ENCODE measurements around the gene VPS11.
A peak's percentile ranks its signal among the peaks of the same experiment; 100 is the strongest.
"Not testable (repeated sequence)": the region's sequence is repeated elsewhere in the genome, so short reads cannot be mapped to it uniquely, and the experiment has no call there.

VPS11 gene

DNA sequence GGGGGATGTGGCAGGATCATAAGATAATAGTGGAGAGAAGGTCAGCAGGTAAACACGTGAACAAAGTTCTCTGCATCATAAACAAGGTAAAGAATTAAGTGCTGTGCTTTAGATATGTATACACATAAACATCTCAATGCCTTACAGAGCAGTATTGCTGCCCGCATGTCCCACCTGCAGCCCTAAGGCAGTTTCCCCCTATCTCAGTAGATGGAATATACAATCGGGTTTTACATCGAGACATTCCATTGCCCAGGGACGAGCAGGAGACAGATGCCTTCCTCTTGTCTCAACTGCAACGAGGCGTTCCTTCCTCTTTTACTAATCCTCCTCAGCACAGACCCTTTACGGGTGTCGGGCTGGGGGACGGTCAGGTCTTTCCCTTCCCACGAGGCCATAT, 28.1 kb upstream of the VPS11 start:
- not testable (repeated sequence) for DNase-seq

DNA sequence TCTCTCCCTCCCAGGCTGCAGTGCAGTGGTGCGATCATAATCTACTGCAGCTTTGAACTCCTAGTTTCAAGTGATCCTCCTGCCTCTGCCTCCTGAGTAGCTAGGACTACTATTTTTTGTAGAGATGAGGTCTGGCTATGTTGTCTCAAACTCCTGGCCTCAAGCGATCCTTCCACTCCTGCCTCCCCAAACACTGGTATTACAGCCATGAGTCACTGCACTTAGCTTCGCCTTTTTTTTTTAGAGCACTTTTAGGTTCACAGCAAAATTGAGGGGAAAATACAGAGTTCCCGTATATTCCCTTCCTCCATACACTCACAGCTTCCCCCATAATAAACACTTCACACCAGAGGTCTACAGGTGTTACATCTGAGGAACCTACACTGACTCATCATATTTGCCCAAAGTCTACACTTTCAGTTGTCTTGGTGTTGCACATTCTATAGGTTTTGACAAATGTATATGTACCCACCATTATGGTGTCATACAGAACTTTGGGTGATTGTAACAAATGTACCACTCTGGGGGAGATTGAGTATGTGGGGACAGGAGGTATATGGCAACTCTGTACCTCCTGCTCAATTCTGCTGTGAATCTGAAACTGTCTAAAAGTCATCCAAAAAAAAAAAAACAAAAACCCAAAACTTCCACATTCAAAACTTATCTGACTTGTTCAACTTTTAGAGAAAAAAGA, 25.6 kb upstream of the VPS11 start:
- DNase-seq, result peak; percentile 12 to 62

DNA sequence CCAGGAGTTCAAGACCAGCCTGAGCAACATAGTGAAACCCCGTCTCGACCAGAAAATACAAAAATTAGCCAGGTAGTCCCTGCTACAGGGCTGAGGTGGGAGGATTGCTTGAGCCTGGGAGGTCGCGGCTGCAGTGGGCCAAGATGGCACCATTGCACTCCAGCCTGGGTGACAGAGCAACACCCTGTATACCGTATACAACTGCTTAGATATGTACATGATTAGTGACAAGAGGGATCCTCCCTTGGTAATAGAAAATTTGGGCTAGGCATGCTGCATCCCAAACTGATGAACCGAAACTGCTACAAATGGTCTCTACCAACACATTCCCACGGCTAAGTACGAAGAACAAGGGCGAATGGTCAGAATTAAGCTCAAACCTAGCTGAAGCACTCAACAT, 24.7 kb upstream of the VPS11 start:
- no peak for DNase-seq

DNA sequence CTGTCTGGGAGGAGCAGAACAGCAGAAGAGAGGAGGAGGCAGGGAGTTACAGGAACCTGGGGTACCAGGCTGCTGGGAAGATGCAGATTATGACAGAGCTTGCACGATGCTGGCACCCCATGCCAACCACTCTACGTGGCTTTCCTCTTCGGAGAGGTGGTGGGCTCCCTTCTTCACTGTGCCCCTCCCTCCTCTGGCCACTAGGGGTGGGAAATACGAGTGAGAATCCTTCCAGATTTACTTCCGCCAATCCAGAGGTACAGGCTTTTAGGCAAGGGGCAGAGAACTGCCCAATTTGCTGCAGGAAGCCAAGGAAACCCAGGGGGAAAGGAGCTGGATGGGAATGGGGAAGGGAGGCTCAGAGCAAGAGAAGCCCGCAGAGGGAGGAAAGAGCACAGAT, 22.9 kb upstream of the VPS11 start:
- DNase-seq, result no peak

DNA sequence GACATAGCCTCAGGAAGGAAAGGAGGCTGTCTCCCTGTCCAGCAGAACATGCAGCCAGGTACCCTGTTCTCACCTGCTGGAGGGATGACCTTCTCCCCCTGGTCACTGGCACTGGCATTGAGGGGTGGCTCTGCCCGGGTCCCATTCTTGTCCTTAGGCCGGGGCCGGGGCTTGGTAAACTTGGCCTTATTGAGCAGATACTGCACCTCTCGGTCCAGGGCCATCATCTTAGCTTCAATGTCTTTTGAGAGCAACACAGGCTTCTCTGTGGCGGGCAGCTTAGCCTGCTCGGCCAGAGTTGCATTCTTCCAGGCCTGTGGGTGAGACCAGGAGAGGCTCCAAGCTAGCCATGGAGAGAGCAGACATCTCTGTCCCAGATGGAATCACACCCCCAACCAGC, 21.1 kb upstream of the VPS11 start:
- no peak for DNase-seq

DNA sequence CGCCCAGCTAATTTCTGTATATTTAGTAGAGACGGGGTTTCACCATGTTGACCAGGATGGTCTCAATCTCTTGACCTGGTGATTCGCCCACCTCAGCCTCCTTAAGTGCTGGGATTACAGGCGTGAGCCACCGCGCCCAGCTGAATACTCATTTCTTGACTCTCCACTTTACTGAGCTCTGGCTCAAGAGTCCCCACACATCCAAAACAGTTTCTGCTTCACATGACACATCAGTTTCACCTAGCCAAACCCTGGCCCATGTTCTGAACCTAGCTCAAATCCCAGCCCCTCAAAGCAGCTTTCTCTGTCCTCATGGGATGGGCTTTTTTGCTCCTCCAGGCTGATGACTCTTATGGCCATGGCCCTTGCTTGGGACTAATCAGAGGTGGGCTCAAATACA, 20.4 kb upstream of the VPS11 start:
- no peak for DNase-seq

DNA sequence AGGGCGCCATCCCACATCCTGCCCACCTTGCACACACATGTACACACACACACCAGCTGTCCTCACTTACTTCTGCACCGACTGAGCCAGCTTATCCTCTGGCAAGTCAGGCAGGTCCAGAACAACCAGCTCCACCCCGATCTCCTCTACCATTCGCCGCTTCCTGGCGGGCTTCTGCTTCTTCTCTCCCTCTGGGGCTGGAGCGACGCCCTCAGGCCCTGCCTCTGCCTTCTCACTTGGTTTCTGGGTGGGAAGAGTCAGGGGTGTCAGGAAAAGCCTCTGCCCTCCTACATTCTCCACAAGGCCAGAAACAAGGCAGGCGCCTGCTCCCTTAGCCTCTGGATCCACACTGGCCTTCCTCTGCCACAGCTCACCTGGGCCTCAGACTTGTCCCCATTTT, 19.0 kb upstream of the VPS11 start:
- no peak for DNase-seq

DNA sequence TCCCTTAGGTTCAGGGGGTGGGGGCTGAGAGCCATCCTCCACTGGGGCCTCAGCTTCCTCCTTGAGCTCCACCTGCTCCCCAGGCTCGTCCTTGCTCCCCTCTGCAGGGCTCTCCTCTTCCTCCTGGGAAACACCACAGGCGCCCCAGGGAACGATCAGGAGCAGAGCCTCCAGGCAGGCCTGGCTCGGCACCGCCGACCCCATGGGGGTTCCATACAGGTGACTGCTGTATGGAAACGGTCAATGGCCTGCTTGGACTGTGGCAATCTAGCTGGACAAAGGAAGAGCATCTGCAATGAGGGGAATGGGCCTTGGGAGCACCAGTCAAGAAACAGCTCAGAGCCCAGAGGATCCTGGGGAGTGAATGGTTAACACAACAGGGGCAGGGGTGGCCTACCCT, 18.5 kb upstream of the VPS11 start:
- no peak for DNase-seq

DNA sequence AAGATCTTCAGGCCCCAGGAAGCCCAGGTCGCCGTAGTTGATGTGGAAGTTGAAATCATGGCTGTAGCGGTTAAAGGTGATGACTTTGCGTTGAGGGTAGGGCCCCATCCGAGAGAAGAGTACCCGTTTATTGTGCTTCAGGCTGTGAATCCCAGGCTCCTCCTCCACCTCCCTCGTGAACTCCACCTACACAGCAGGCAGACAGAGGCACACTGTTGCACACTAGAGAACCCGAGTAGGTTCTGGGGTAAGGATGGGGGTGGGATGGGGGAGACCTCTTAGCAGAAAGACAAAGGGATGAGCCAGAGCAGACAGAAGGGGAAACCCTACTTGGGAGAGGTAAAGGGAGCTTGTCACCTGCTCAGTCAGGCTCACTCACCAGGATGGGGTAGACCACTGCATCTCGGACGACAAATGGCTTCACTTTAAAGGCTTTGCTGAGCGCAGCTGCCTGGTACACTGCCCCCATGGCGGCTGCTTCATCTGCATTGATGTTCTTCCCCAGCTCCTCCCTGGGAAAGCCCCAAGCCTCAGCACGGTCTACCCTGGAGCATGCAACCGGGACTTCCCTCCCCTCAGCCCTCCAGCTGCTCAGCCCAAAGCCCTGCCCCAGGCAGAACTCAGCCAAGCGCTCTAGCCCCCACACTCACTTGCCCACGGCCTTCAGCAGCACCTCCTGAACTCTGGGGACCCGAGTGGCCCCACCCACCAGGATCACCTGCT, 16.0 kb upstream of the VPS11 start:
- no peak for DNase-seq

DNA sequence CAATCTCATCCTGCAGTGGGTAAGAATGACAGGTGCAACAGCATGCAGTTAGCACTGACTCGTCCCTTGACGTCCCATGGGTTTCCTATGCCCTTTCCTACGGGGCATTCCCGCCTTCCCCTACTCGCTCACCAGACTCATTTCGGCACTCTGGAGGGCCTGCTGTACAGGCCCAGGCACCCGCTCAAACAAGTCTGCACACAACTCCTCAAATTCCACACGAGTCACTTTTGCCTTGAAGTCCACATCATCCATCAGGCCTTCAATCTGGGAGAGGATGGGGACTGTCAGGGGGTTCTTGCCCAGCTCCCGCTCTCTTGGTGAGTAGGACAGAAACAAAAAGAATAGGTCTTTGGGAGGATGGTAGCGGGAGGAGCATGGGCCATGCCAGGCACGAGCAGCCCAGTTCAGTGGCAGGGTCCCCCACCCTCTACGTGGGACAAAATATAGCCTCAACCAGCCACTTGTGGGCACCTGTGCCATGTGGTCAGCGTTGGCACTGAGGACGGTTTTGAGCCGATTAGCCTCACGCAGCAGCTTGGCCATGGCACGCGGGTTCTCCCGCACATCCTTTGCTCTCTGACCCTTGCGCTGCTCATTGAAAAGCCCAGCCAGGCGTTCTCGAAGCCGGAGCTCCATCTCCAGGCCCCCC, 15.3 kb upstream of the VPS11 start:
- DNase-seq, result no peak

DNA sequence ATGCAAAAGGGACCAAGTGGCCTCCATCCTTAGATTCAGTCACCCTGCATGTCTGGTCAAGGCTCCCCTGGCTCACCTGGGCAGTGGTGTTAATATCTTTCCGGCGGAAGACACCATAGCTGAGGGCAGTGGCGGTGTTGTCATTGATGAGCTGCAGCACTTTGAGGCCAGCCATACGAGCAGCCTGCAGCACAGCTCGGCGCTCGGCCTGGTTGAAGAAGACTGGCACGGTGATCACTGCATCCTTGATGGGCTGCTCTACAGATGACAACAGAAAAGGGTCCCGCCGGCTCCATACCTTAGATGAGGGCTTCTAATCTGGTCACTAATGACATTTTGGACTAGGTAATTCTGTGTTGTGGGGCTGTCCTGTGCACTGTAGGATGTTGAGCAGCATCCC, 13.2 kb upstream of the VPS11 start:
- DNase-seq, result no peak

DNA sequence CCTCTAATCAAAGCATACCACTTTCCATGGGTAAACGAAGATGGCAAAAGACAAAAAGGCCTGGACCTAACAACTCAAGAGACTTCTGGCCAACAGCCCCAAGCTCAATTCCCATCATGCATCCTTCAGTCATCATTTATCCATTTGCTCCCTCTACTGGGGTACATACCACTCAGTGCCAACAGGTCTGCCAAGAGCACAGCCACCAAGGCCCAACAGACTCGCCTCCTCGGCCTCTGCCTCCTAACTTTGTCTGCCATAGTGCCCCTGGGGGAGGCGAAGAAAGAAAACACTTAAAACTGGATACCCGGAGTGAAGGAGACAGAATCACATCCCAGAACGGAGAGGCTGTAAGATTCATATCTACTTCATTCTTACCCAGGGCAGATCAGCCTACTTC, 11.7 kb upstream of the VPS11 start:
- DNase-seq, result peak; percentile 29 to 30

DNA sequence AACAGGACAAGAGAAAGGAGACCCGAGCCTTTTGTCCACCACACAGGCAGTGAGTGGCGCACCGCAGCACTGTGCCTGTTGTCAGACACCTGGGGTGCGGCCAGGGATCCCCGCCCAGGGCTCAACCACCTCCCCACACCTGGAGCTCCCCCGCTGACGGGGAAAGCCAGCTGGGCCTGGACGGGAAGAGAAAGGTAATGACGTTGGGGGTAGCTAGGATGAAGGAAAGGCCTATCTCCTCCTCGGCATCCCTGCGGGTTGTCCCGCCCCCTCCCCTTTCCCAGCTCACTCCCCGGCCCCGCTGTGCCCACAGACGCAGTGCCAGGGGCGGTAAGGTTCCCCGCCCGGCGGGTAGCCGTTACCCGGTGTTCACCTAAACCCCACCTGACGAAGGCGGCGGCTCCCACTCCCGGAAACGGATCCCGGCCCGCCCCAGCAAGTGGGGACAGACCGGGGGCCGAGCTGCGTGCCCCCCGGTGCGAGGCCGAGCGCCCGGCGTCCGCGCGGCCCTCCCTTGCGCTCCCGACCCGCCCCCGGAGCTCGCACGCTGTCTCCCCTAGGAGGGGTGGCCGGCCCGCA, 11.1 kb upstream of the VPS11 start:
- DNase-seq, result no peak

DNA sequence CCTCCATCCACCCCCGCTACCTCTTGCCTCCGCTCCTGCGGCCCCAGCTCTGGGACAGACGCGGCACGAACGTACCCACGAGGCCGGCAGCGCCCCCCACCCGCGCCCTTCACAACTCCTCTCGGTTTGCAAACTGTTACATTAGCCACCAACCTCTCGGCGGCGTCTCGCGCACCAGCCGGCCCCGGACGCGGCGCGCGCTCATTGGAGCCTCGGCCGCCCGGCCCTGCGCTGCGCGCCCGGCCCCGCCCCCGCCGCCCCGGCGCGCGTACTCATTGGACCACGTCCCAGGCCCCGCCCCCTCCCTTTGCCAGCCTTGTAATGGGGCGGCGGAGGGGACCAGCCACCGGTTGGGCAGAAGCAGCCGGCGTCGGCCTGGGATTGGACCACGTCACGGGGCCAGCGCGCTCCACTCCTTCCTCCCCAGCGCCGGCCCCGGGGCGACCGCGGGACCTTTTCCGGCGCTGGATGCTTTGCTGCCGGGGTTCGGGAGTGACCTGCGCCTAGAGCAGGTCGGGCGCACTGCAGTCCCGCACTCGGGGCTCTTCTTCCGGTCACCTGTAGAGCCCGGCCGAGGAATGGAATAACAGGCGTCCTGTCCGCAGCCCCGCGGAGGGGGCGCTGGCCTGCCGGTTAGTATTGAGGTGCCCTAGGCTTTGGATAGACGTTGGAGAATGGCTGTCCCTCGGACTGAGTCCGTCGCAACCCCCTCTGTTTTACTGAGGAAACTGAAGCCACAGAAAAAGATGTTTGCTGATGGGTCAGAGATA, 10.4 kb upstream of the VPS11 start, which contains the start of gene HYOU1:
Gene HYOU1, minus strand, starts transcription at position 206 of the 770 bp plus-strand sequence. CDS start 1,045 bp downstream, outside the sequence.
- DNase-seq, result peak; percentile 97 to 99

DNA sequence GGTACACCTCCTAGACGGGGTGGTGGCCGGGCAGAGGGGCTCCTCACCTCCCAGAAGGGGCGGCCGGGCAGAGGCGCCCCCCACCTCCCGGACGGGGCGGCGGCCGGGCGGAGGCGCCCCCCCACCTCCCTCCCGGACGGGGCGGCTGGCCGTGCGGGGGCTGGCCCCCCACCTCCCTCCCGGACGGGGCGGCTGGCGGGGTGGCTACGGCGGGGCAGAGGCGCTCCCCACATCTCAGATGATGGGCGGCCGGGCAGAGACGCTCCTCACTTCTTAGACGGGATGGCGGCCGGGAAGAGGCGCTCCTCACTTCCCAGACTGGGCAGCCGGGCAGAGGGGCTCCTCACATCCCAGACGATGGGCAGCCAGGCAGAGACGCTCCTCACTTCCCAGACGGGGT, 8.5 kb upstream of the VPS11 start:
- DNase-seq, result not testable (repeated sequence)

DNA sequence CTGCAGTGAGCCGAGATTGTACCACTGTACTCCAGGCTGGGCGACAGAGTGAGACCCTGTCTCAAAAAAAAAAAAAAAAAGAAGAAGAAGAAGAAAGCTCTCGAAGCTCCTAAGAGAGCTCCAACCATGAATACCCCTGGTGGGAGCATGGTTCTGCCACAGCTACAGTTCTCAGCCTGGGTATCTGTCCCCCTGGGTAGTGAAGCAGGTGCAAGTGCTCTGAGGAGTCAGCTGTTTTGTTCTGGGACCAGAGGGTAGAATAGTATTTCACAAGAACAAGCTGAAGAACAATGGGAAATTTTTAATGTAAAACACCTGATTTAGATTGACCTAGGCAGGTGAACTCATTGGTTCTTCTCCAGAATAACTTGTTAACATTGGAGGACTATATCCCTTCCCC, 6.4 kb upstream of the VPS11 start:
- no peak for DNase-seq

DNA sequence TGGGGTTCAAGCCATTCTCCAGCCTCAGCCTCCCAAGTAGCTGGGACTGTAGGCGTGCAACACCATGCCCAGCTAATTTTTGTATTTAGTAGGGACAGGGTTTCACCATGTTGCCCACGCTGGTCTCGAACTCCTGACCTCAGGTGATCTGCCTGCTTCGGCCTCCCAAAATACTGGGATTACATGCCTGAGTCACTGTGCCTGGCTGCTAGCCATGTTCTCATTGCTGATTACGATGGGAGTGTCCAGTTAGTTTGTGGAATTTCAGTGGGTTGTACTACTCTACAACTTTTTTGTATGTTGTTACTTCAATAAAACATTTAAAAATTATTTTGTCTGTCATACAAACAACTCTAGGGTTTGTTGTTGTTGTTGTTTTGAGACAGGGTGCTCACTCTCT, 4.8 kb upstream of the VPS11 start:
- no peak for DNase-seq

DNA sequence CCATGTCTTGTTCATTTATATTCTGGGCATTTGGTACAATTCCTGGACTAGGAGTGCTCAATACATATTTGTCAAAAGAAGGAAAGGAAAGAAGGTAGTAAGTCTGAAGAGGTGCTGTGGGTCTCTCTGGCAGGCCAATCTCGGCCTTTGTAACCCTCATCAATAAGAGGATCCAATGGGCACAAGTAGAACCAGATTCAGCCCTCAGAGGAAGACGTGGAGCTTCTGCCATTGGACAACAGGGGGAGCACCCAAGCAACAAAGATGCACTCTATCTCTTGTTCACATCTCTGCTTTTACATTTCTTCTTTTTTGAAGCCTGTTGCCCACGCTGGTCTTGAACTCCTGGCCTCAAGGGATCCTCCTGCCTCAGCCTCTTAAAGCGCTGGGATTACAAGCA, 2.2 kb upstream of the VPS11 start:
- DNase-seq, result peak; percentile 48 to 53

DNA sequence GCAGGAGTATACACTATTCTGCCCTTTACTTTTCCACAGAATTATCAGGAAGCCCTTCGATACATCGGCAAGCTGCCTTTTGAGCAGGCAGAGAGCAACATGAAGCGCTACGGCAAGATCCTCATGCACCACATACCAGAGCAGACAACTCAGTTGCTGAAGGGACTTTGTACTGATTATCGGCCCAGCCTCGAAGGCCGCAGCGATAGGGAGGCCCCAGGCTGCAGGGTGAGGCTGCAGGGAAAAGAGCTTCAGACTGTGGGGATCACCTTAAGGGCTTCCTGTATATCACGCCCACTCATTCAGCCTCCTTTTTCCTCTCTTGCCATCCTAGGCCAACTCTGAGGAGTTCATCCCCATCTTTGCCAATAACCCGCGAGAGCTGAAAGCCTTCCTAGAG, 10.2 kb downstream of the VPS11 start:
- DNase-seq, result no peak

DNA sequence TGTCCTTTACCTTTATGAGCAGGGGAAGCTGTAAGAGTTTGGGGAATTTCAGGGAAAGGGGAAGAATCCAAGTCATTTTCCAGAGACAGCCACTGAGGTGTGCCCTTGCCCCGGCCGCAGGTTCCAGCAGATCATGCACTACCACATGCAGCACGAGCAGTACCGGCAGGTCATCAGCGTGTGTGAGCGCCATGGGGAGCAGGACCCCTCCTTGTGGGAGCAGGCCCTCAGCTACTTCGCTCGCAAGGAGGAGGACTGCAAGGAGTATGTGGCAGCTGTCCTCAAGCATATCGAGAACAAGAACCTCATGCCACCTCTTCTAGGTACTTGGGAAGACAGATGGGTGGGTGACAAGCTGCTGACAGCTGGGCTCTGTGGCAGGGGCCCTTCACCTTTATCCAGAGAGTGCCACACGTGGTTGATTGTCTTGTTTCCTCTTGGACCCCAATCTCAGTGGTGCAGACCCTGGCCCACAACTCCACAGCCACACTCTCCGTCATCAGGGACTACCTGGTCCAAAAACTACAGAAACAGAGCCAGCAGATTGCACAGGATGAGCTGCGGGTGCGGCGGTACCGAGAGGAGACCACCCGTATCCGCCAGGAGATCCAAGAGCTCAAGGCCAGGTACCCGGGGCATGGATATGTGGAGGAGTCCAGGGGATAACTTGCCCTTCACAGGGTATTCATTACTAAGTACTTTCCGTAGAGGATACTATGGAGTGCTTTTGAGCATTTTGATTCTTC, 11.2 kb downstream of the VPS11 start:
- no peak for DNase-seq

DNA sequence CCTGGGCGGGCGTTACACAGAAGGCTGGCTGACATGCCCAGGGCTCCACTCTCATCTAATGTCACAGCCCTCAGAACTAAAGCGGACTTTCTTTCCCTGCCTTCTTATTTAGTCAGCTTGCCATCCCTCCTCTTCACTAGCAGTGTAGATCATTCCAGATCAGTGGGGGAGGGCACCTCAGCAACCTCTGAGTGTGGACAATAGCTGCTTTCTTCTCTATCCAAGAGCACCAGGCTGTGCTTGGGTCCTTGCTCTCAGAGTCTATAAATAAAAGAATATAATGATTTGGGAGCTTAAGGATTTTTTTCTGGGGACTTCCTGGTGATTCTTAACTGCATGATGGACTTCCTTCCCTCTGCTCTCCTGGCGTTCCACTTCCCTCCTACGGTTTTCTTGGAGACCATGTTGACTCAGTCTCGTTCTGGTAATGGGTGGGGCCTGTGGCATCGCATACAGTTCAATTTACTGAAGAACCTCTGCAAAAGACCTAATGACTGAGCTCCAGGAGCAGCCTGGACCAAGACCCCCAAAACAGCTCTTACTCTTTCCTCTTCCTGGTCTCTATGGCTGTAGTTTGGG, 14.2 kb downstream of the VPS11 start:
- DNase-seq, result peak; percentile 31 to 61
